ENCODE data around the gene DPAGT1.
A peak's percentile ranks its signal among the peaks of the same experiment; 100 is the strongest.

The DPAGT1 gene

GRCh38 chr11:119057000-119057769, 44.5 kb downstream of the DPAGT1 start, which contains the start of gene HYOU1:
HYOU1 (minus strand) TSS chr11:119057205; CDS start chr11:119056160, 1,045 bp downstream.
- DNase-seq (ENCODE audit: low read depth, low spot score) = peak; percentile 98

GRCh38 chr11:119056421-119056999, 45.1 kb downstream of the DPAGT1 start:
- DNase-seq (ENCODE audit: low read depth, low spot score) = peak; percentile 6

DNA sequence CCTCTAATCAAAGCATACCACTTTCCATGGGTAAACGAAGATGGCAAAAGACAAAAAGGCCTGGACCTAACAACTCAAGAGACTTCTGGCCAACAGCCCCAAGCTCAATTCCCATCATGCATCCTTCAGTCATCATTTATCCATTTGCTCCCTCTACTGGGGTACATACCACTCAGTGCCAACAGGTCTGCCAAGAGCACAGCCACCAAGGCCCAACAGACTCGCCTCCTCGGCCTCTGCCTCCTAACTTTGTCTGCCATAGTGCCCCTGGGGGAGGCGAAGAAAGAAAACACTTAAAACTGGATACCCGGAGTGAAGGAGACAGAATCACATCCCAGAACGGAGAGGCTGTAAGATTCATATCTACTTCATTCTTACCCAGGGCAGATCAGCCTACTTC, 45.8 kb downstream of the DPAGT1 start:
- no peak for DNase-seq (ENCODE audit: low read depth, low spot score)

DNA sequence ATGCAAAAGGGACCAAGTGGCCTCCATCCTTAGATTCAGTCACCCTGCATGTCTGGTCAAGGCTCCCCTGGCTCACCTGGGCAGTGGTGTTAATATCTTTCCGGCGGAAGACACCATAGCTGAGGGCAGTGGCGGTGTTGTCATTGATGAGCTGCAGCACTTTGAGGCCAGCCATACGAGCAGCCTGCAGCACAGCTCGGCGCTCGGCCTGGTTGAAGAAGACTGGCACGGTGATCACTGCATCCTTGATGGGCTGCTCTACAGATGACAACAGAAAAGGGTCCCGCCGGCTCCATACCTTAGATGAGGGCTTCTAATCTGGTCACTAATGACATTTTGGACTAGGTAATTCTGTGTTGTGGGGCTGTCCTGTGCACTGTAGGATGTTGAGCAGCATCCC, 47.2 kb downstream of the DPAGT1 start:
- DNase-seq (ENCODE audit: low read depth, low spot score) = no peak

GRCh38 chr11:119052163-119052814, 49.4 kb downstream of the DPAGT1 start:
- DNase-seq (ENCODE audit: low read depth, low spot score) = no peak

DNA sequence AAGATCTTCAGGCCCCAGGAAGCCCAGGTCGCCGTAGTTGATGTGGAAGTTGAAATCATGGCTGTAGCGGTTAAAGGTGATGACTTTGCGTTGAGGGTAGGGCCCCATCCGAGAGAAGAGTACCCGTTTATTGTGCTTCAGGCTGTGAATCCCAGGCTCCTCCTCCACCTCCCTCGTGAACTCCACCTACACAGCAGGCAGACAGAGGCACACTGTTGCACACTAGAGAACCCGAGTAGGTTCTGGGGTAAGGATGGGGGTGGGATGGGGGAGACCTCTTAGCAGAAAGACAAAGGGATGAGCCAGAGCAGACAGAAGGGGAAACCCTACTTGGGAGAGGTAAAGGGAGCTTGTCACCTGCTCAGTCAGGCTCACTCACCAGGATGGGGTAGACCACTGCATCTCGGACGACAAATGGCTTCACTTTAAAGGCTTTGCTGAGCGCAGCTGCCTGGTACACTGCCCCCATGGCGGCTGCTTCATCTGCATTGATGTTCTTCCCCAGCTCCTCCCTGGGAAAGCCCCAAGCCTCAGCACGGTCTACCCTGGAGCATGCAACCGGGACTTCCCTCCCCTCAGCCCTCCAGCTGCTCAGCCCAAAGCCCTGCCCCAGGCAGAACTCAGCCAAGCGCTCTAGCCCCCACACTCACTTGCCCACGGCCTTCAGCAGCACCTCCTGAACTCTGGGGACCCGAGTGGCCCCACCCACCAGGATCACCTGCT, 50.1 kb downstream of the DPAGT1 start:
- DNase-seq (ENCODE audit: low read depth, low spot score) = no peak

DNA sequence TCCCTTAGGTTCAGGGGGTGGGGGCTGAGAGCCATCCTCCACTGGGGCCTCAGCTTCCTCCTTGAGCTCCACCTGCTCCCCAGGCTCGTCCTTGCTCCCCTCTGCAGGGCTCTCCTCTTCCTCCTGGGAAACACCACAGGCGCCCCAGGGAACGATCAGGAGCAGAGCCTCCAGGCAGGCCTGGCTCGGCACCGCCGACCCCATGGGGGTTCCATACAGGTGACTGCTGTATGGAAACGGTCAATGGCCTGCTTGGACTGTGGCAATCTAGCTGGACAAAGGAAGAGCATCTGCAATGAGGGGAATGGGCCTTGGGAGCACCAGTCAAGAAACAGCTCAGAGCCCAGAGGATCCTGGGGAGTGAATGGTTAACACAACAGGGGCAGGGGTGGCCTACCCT, 52.6 kb downstream of the DPAGT1 start:
- no peak for DNase-seq (ENCODE audit: low read depth, low spot score)

- DNase-seq (ENCODE audit: low read depth, low spot score) = no peak
Measured at GRCh38 chr11:119048644-119049043, 53.0 kb downstream of the DPAGT1 start.

GRCh38 chr11:119047205-119047604, 54.4 kb downstream of the DPAGT1 start:
- DNase-seq (ENCODE audit: low read depth, low spot score) = no peak

Data from activated naive CD8-positive, alpha-beta T cell treated with anti-CD3 and anti-CD28 coated beads, Interleukin-2, amount 50 U/mL, for 16 hours (primary cell).